HG02571 (cell line): ENCODE measurements around the gene ADCY1.
"Not testable (repeated sequence)": the region's sequence is repeated elsewhere in the genome, so short reads cannot be mapped to it uniquely, and the experiment has no call there.

Experiments used
- ATAC-seq: cut with Tn5 transposase; IDR thresholded peaks from one replicate; pipeline ENCODE4 v1.9.1; 2021; ENCODE audit warnings: mild to moderate bottlenecking, moderate library complexity; ENCODE audit not compliant: unreplicated experiment

ADCY1 gene

DNA sequence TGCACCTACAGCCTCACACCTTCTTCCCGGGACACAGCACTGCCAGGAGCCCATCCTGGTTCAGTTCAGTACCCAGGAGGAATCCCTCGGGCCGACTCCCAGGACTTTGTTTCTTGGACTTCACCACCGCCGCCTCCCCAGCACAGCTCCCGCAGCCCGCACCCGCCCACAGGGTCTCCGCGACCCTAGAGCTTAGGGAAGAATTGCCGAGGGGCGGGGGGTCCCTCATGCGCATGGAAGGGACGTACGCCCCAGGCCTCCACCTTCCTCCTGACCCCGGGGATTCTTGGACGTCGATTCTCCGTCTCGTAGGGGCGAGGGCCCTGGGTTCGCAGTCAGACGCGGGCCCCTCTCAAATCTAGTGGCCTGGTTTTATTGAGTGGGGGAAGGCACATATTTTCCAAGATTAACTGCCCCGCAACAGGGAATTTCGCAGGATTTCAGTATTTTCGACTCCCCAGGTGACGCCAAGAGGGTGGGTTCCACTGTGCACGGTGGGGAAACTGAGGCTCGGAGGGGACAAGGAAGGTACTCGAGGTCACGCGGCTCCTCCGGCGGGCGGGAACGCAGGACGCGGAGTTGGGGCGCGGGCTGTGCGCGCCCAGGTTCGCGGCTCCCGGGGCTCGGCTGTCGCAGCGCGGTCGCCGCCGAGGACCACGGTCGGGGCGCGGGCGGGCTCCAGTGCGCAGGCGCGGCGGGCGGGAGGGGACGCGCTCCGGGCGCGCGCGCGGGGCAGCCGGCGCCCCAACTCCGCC is at the start of gene ADCY1:
Gene ADCY1, plus strand, starts transcription at position 708 of the 755 bp plus-strand sequence. CDS start 176 bp downstream, outside the sequence.
- no peak for ATAC-seq

DNA sequence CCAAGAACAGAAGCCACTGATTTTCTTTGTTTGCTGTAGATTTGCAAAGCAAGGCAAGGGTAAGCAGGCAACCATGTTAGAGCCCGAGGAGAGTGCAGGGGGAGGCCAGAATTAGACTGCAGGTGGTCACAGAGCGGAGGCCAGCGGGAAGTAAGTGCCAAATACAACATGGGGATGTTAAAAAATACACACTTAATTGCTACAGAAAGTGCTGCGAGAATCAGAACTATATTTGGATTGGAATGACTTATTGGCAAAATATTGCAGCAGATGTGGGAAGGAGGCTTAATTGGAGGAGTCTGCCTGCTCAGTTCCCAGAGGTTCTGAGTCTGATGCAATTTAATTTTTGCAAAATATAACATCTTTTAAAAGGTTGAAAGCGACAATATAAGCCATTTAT is 49.7 kb upstream of the ADCY1 start:
- no peak for ATAC-seq

DNA sequence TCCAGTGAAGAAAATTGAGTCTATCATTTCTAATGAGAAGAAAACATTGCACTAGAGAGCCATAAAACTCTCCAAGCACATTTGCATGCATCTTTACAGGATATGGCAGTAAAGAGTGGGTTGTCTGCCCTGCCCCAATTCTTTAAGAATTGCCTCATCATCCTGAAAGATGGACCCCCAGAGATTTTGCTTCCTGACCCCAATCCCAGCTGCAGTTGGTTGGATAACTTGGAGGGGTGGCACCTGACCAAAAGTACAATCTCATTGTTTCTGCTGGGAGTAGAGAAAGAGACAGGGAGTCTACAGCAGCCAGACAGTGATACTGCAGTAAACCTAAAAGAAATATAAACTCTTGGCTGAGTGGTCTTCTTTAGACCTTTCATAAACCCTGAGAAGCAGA is 49.1 kb upstream of the ADCY1 start:
- ATAC-seq = no peak

DNA sequence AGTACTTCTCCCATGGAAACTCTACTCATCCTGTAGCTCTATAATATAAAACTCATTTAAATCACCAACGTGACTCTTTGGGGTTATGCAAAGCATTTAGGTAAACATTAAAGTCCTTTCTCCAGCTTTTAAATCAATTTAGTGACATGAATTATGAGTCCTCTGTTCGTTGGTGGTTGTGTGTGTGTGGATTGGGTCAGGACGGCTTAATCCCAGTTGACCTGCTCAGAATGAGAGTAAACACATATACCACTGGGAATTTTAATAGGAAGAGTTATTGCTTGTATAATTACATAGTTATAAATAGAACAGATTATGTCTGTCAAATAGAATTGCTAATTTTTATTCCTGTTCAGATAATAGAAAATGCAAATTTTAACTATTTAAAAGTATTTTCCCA is 30.7 kb upstream of the ADCY1 start:
- ATAC-seq = no peak

DNA sequence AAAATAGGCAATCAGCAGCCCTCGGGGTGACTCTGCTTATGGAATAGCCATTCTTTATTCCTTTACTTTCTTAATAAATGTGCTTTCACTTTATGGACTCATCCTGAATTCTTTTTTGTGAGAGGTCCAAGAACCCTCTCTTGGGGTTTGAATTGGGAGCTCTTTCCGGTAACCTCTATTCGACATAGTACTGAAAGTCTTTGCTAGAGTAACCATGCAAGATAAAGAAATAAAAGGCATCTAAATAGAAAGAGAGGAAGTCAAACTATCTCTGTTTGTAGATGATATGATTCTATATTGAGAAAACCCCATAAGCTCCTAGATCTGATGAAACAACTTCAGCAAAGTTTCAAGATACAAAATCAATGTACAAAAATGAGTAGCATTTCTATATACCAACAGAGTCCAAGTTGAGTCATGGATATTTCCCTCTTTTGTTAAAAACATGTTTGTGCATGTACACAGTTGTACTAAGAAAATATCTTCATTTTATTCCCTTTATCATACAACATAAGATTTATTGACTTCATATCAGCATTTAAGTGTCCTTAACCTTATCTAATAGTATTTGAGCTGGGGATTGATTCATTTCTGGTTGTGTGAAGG is 29.0 kb upstream of the ADCY1 start:
- ATAC-seq = not testable (repeated sequence)

DNA sequence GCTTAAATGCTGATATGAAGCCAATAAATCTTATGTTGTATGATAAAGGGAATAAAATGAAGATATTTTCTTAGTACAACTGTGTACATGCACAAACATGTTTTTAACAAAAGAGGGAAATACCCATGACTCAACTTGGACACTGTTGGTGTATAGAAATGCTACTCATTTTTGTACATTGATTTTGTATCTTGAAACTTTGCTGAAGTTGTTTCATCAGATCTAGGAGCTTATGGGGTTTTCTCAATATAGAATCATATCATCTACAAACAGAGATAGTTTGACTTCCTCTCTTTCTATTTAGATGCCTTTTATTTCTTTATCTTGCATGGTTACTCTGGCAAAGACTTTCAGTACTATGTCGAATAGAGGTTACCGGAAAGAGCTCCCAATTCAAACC is 25.3 kb upstream of the ADCY1 start:
- ATAC-seq = not testable (repeated sequence)

DNA sequence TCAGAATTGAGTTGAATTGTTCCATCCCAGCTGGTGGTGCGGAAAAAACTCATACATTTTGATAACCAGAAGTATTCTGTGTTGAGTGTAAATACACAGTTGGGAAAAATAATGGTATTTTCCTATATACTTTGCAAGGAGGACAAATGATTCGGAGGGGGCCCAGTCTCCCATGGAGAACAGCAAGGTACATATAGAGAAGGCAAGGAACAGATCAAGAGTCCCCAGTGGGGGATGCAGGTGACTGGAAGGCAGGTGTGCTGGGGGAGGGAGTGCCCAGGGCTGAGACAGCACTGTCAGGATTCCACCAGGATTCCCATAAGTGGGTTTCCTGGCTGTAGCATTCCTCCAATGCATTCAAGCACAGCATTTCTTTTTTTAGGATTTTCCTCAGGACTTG is 10.8 kb upstream of the ADCY1 start:
- no peak for ATAC-seq

DNA sequence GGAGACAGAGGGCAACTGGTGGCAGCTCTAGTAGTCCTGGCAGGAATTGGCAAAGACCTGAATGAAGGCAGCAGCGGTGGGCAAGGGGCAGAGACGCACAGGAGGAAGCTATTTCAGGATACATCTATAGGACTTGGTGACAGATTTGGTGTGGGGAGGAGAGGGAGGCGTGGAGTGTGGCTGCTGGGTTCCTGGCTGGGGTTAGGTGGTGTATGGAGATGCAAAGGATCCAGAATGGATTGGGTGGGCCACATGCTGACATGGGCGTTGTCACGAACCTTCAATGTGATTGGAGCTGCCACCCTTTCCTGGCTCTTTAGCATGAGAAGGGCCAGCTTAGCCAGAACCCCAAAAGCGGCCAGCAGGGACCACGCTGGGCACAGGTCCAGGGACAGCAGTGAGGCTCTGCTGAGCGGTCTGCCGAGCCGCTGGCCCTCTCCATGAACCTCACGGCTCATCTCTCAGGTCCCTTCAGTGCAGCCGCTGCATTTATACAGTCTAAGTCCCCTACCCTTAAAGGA is 10.2 kb upstream of the ADCY1 start:
- no peak for ATAC-seq

DNA sequence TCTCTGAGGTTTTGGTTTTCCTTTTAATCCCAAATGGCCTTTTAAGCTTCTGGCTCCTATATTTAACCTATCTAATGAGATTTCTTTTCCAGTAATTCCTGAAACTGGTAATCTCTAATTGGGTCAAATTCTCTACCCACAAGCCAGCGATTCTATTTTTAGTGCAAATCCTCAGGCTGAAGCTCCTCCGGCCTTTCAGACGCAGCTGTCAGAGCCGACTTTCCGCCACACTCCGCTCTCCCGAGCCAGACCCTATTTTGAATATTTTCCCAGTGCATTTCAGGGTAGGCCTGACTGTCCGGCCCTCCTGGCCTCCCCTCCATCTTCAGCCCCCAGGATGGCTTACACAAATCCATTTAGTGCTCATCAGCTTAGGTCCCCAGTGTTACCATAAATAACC is 9.7 kb upstream of the ADCY1 start:
- ATAC-seq = no peak

DNA sequence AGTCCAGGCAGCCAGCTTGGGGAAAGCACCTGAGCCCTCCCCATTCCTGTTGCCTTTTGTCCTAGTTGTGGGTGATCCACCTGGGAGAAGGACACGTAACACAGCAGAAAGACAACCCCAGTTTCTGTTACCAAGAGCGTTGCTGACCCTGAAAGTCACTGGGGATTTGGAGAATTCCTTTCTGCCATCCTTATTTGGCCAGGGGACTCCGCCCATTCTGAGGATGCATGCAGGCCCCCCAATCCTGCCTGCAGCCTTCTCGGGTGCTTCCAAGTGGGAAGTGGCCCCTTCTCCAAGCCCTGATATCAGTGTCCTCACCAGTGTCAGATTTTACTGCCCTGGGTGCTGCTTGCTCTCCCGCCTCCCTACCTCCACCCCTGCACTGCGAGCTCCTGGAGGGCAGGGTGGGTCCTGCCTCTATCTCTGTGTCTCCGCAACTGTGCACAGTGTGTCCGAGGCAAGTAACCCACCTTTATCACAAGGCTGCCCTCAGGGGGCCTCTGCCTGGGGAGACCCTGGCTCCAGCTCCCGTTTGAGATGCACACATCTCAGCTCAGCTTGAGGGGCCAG is 9.2 kb upstream of the ADCY1 start:
- no peak for ATAC-seq

DNA sequence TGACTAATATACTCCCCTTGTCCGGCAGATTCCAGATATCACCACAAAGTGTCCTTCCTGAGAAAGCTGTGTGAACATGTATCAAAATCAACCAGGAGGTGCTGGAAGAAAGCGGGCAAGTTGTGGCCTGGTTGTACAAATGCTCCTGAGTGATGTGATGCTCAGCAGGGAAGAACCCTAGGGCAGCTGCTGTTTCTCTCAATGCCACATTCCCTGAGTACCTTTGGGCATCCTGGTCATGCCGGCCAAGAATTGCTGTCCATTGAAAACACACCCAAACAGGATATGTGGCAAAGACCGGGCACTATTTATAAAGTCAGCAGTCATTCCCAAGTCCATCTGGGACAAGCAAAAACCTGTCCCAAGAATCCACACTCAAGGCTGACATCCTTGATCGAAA is 7.8 kb upstream of the ADCY1 start:
- ATAC-seq = no peak

DNA sequence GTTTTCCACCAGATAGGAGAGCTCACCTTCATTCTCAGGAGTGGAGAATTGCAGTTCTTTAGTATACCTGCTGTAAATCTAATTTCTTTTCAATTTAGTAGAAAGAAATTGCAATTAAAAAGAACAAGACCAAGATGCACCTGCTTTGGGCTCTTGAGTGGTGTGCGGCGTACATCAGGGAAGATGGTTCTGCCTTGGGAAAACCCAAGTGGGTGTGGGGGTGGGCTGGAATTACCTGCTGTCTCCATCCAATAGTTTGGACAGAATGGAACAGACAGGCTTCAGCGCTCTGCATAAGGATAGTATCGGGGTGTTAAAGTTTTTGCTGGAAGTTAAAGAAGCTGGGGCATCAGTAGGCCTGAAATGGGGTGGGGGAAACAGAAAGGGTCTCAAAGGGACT is 7.2 kb upstream of the ADCY1 start:
- no peak for ATAC-seq

DNA sequence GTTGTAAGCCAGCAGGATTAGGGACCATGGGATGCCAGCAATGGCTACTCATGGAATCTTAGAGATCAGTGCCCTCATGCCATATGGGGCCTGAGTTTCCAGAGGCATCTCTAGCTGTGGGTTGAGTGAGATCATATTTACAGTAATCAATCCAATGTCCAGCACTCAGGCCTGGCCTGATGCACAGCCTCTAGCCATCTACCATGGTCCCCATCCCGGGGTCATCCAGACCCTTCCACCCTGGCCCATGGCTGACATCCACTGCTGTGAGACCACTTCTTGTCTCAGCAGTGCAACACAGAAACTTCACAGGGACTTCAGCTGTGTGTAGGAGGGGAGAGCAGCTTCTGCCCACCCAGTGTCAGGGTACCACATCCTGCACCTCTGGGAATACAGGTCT is 6.5 kb upstream of the ADCY1 start:
- no peak for ATAC-seq

DNA sequence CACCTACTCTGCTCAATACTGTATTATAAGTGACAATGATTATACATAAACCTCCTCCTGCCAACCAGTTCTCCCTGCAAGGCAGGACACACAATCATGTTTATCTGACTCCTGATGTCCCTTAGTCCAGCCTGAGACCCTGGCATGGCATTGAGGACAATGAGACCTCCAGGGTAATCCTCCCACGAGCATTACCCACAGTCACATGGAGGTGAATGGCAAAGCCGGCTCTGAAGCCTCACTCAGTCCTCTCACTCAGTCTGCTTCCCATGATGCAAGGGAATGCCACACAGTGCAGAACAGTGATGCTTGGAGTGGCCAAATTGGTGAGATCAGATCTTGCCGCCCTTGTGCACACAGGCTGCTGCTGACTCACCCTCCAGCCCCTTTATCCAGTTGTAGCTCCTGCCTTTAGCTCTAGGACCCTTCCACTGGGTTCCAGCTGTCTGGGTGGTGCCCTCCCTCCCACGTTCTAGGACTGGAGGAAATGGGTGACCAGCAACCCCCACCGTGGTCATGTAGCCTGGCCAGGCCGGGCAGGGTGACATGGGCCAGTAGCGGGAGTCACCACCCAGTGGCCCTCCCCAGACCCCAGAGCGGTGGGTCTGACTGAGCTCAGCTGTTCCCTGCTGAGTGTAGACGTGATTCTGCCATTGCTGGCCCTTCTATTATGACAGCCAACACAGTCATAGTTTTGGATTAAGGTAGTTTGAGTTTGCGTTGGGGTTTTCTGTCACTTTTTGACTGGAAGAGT is 5.5 kb upstream of the ADCY1 start:
- no peak for ATAC-seq

DNA sequence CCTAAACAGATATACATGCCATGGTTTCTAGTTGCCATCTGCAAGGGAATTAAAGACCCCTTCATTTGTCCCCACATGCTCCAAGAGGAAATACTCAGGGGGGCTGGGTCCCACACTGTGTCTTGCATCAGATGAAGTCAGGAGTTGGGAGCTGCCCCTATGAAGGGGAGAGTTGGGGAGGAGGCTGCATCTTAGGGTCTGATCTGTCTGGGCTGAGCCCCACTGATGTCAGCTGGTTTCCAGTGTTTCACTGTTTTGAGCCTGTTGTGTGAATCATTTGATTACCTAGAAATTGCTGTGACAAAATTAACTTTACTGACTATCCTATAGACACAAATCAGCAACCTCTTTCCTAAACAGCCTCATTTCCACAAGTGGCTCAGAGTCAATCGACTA is 4.9 kb upstream of the ADCY1 start:
- no peak for ATAC-seq

DNA sequence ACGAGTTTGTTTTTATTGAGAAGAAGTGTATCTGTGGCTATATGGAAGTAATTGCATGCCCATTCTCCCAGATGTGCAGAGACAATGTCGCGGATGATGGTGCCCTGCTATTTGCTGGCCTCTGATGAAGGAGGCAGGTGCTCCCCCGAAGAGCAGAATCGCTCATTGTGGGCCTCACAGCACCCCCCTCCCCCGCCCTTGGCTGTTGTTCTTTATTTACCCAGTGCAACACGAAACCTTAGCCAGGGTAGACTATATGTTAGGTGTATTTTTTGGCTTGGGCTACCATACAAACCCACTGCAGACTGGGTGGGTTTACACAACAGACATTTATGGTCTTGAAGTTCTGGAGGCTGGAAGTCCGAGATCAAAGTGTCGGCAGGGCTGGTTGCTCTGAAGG is 3.4 kb upstream of the ADCY1 start:
- ATAC-seq = no peak

DNA sequence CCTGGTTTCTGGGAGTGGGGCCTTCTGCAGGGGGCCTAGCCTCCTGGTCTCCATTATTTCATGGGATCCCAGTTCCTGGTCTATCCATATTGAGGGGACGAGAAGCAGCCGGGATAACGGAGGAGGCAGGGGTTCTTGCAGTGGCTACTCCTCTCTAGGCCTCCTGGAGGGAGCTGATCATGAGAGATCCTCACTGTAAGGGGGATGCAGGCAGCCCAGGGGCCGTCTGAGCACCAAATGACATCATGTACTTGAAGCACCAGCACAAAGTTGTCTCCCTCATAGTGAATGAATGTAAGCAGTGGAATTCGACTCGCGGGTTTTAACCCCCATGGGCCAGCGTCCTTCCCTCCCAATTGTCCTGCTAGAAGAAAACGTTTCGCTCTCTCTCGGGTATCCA is 964 bp upstream of the ADCY1 start:
- no peak for ATAC-seq

DNA sequence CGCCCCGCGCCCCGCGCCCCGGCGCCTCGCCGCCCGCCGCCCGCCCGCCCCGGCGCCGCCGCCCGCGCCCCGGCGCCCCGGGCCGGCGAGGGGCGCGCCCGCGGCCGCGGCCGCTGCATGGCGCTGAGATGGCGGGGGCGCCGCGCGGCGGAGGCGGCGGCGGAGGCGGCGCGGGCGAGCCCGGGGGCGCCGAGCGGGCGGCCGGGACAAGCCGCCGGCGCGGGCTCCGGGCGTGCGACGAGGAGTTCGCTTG is 174 bp downstream of the ADCY1 start:
- ATAC-seq = no peak

DNA sequence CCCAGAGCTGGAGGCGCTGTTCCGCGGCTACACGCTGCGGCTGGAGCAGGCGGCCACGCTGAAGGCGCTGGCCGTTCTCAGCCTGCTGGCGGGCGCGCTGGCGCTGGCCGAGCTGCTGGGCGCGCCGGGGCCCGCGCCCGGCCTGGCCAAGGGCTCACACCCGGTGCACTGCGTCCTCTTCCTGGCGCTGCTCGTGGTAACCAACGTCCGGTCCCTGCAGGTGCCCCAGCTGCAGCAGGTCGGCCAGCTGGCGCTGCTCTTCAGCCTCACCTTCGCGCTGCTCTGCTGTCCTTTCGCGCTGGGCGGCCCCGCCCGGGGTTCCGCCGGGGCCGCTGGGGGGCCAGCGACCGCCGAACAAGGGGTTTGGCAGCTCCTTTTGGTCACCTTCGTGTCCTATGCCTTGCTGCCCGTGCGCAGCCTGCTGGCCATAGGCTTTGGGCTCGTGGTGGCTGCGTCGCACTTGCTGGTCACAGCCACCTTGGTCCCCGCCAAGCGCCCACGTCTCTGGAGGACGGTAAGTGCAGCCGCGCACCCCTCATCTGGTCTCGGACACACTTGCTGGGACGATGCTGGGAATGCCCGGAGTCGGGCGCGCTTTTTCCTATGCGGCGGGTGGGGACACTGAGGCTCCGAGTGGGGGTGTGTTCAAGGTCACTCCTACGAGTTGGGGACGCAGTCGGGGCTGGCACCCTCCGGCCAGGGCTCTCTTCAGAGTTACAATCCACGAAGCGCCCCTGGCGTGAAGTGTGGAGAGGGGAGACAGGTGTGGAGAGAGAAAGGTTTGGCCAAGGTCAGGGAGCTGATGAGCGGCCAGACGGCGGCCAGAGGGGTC is 717 bp downstream of the ADCY1 start:
- ATAC-seq = no peak

DNA sequence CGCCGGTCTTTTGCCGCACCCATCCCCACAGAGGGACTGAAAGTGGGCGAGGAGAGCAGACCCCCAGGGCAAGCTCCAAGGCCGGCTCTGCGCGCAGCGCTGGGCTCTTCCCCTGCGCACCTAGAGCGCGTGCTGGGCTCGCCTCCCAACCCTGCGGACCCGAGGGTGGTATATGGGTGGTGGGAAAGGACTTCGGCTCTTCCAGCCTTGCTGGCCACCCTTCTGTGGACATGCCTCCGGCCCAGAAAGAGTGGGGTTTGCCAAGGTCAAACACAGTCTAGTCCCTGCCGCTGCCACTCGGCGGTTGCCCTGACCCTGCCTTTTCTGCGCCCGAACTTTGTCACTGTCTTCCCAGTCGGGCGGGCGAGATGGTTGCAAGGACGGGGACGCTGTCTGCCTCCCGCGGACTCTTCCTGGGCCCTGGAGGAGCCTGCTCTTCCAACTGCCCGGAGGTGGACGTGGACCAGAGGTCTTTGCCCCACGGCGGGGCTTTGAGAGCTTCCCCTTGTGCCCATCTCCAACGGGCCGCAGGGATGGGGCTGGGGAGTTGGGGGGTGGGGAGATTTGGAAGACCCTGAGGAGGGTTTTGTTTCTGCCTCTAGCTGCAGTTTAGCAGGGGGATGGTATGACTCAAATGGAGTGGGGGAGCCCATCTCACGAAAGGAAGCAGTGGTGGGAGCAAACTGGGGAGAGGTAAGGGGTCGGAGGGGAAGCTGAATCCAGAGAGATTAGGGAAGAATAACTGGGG is 1.5 kb downstream of the ADCY1 start:
- ATAC-seq = no peak
